ENCODE results near the gene GRIK1.

GRIK1 gene

DNA sequence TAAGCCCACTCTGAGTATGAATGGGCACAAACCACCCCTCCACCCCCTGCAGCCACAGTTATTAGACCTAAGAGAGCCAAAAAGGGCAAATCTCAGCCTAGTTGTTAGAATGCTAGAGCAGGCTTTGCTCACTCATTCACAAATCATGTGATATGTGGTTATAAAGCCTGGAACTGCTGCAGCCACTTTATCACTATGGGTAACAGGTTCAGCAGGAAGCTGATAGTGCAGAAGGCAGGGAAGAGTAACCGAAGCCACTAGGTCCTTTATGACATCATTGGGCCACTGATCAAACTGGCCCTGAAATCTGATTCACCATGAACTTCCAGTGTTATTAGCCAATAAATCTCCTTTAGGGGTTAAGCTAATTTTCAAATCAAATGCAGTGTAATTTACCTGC, 134.7 kb downstream of the GRIK1 start:
- no peak overlapping the region for H3K9ac ChIP-seq (ENCODE audit: low read length)
- H3K36me3 ChIP-seq (ENCODE audit: control insufficient read depth, insufficient read depth, low read length, severe bottlenecking) = no peaks in the 10 kb centered on the region
- H3K4me3 ChIP-seq (ENCODE audit: low read length) = no peak overlapping the region
- DNase-seq (ENCODE audit: low read depth) = no peak
- H3K4me1 ChIP-seq (ENCODE audit: control insufficient read depth, insufficient read depth, low read length) = no peaks in the 10 kb centered on the region
- peaks cover 3% of the 10 kb centered on the region for H3K27me3 ChIP-seq (replicated peaks; ENCODE audit: control insufficient read depth, insufficient read depth, low read length)
- no peaks in the 10 kb centered on the region for H3K9me3 ChIP-seq (ENCODE audit: control insufficient read depth, low read length)

DNA sequence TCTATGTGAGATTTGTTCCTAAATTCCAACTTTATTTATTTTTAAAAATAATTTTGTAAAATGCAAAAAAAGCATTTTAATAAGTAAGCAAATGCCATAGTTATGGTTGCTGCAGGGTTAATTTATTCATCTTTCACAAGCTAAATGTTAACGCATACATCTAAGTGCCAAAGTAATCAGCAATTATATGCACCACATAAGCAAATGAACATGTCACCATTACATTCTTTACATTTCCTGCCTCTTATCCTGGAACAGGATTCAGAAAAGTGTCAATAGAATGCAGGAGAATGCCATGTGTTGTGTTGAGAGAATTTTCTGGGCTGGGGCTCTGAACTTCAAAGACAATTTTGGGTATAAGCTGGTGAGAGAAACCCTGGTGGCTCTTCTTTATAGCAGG, 136.6 kb downstream of the GRIK1 start:
- no peak overlapping the region for H3K9ac ChIP-seq (ENCODE audit: low read length)
- DNase-seq (ENCODE audit: low read depth) = no peak
- H3K4me3 ChIP-seq (ENCODE audit: low read length) = no peak overlapping the region
- H3K27me3 ChIP-seq (replicated peaks; ENCODE audit: control insufficient read depth, insufficient read depth, low read length) = peaks cover 3% of the 10 kb centered on the region
- H3K4me1 ChIP-seq (ENCODE audit: control insufficient read depth, insufficient read depth, low read length) = no peaks in the 10 kb centered on the region
- H3K36me3 ChIP-seq (ENCODE audit: control insufficient read depth, insufficient read depth, low read length, severe bottlenecking) = no peaks in the 10 kb centered on the region
- no peaks in the 10 kb centered on the region for H3K9me3 ChIP-seq (ENCODE audit: control insufficient read depth, low read length)

DNA sequence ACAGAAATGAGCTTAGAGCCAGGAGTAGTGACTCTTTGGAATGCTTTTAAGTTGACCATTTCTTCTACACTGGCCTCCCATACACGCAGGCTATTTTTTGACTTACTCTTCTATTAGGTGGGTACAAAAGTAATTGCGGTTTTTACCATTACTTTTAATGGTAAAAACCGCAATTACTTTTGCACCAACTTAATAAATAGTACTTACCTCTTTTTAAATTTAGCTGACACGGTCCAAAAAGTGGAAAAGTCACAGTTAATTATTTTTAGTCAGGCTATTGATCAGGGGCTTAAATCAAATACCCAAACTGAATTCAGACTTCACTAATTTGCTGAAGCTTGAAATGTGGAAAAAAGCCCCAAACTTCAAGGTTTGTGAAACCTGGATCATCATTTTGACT, 138.7 kb downstream of the GRIK1 start:
- no peaks in the 10 kb centered on the region for H3K4me1 ChIP-seq (ENCODE audit: control insufficient read depth, insufficient read depth, low read length)
- no peaks in the 10 kb centered on the region for H3K36me3 ChIP-seq (ENCODE audit: control insufficient read depth, insufficient read depth, low read length, severe bottlenecking)
- no peak for DNase-seq (ENCODE audit: low read depth)
- H3K9ac ChIP-seq (ENCODE audit: low read length) = no peak overlapping the region
- no peaks in the 10 kb centered on the region for H3K9me3 ChIP-seq (ENCODE audit: control insufficient read depth, low read length)
- peaks cover 3% of the 10 kb centered on the region for H3K27me3 ChIP-seq (replicated peaks; ENCODE audit: control insufficient read depth, insufficient read depth, low read length)
- H3K4me3 ChIP-seq (ENCODE audit: low read length) = no peak overlapping the region

DNA sequence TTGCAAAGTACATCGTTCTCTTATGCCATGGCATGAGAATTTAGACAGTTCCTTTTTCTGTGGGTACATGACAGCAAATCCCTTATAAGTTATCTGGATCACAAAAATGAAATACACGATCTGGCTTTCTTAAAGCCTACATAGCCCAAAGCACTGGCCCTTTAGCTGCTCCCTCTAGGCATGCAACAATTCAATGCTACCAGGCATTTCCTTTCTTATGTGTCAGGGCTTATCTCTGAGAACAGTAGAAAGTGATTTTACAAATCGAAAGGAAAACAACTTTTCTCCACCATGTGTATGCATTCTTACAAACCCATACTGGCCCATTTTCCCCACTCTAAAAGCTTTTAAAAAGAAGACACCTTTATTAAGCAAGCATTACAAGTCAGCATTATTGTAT, 139.7 kb downstream of the GRIK1 start:
- Histone ChIP-seq H3K27me3 (replicated peaks; ENCODE audit: control insufficient read depth, insufficient read depth, low read length) (peaks cover 3% of the 10 kb centered on the region), H3K36me3 (ENCODE audit: control insufficient read depth, insufficient read depth, low read length, severe bottlenecking) (no peaks in the 10 kb centered on the region), H3K9me3 (ENCODE audit: control insufficient read depth, low read length) (no peaks in the 10 kb centered on the region), H3K9ac (ENCODE audit: low read length) (no peak overlapping the region), H3K4me1 (ENCODE audit: control insufficient read depth, insufficient read depth, low read length) (no peaks in the 10 kb centered on the region), H3K4me3 (ENCODE audit: low read length) (no peak overlapping the region)
- DNase-seq (ENCODE audit: low read depth) = no peak

DNA sequence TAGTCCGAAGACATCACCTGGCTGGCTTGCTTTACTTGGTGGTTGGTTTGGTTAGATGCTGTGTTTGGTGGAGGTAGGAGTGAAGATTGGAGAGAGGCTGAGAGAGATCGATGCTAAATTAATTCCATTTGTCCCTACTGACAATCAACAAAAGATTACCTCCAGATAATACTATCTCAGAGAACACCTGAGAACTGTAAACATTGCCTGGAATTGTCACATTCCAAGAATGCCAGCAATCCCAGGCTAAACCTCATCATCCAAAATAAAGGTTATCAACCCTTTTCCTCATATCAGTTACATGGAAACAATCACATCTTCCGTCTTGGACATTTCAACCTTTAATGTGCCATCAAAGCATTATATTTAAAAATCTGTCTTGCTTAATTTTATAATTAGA, 141.0 kb downstream of the GRIK1 start:
- H3K9me3 ChIP-seq (ENCODE audit: control insufficient read depth, low read length) = no peaks in the 10 kb centered on the region
- H3K36me3 ChIP-seq (ENCODE audit: control insufficient read depth, insufficient read depth, low read length, severe bottlenecking) = no peaks in the 10 kb centered on the region
- H3K4me1 ChIP-seq (ENCODE audit: control insufficient read depth, insufficient read depth, low read length) = no peaks in the 10 kb centered on the region
- peaks cover 1% of the 10 kb centered on the region for H3K27me3 ChIP-seq (replicated peaks; ENCODE audit: control insufficient read depth, insufficient read depth, low read length)
- no peak for DNase-seq (ENCODE audit: low read depth)
- H3K4me3 ChIP-seq (ENCODE audit: low read length) = no peak overlapping the region
- H3K9ac ChIP-seq (ENCODE audit: low read length) = no peak overlapping the region

DNA sequence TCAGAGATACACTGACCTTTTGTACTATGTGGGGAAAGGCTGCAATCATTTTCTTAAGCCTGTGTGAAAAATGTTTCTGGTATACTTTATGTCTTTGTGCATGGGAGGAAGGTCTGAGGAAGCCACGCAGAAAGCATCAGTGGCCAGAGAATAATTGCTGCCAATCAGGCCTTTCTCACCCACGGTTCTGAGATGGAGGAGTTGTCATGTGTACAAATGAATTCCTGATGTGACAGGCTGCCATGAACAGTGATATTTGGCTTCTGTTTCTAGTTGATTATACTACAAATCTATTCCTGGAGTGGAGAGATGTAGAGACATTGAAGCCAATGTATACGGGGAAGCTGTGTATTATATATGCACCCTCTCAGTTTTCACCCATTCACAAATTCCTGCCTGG, 142.6 kb downstream of the GRIK1 start:
- Histone ChIP-seq H3K9me3 (ENCODE audit: control insufficient read depth, low read length) (no peaks in the 10 kb centered on the region), H3K27me3 (replicated peaks; ENCODE audit: control insufficient read depth, insufficient read depth, low read length) (no peaks in the 10 kb centered on the region), H3K4me3 (ENCODE audit: low read length) (no peak overlapping the region), H3K36me3 (ENCODE audit: control insufficient read depth, insufficient read depth, low read length, severe bottlenecking) (no peaks in the 10 kb centered on the region), H3K9ac (ENCODE audit: low read length) (no peak overlapping the region), H3K4me1 (ENCODE audit: control insufficient read depth, insufficient read depth, low read length) (no peaks in the 10 kb centered on the region)
- DNase-seq (ENCODE audit: low read depth) = no peak

DNA sequence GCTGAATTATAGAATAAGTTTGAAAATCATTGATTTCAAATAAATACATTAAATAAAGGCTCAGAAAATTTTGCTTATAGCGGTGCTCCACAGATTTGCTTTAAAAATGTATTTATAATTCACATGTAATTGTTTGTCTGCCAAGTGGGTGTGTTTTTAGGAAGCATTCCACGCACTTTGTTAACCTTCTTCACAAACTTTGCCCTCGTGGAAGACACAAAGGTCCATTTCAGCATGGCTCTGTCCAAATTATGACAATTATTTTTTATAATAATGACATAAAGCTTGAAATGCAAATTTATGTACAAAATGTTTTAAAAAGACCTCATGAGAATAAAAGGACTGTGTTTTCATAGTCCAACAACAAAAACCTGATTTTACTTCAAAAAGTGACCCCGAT, 146.1 kb downstream of the GRIK1 start:
- H3K27me3 ChIP-seq (replicated peaks; ENCODE audit: control insufficient read depth, insufficient read depth, low read length) = no peaks in the 10 kb centered on the region

DNA sequence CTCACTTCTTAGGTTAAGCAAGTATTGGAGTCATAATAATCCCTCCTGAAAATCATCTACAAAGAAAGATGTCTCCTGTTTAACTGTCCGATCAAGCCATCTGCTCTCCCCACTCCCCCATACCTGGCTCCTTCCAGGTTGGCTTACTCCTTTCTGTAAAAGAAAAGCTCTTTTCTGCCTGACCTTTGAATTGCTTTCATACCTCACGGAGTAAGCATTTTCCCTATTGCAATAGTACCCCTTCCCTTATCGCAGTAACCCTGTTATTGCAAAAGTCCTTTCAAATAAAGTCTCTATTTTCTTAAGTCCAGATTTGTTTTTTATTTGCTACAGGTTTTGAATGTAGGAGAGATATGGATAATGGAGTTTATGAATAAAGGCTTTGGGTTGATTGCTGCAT, 150.4 kb downstream of the GRIK1 start:
- Histone ChIP-seq H3K9me3 (ENCODE audit: control insufficient read depth, low read length) (no peaks in the 10 kb centered on the region), H3K9ac (ENCODE audit: low read length) (no peak overlapping the region), H3K27me3 (replicated peaks; ENCODE audit: control insufficient read depth, insufficient read depth, low read length) (no peaks in the 10 kb centered on the region), H3K4me1 (ENCODE audit: control insufficient read depth, insufficient read depth, low read length) (no peaks in the 10 kb centered on the region), H3K36me3 (ENCODE audit: control insufficient read depth, insufficient read depth, low read length, severe bottlenecking) (no peaks in the 10 kb centered on the region), H3K4me3 (ENCODE audit: low read length) (no peak overlapping the region)
- DNase-seq (ENCODE audit: low read depth) = no peak

More for the DNA sequence above, 146.1 kb downstream of the GRIK1 start:
- no peaks in the 10 kb centered on the region for H3K36me3 ChIP-seq (ENCODE audit: control insufficient read depth, insufficient read depth, low read length, severe bottlenecking)
- no peak for DNase-seq (ENCODE audit: low read depth)
- H3K4me1 ChIP-seq (ENCODE audit: control insufficient read depth, insufficient read depth, low read length) = no peaks in the 10 kb centered on the region
- H3K9me3 ChIP-seq (ENCODE audit: control insufficient read depth, low read length) = no peaks in the 10 kb centered on the region
- H3K9ac ChIP-seq (ENCODE audit: low read length) = no peak overlapping the region
- H3K4me3 ChIP-seq (ENCODE audit: low read length) = no peak overlapping the region

DNA sequence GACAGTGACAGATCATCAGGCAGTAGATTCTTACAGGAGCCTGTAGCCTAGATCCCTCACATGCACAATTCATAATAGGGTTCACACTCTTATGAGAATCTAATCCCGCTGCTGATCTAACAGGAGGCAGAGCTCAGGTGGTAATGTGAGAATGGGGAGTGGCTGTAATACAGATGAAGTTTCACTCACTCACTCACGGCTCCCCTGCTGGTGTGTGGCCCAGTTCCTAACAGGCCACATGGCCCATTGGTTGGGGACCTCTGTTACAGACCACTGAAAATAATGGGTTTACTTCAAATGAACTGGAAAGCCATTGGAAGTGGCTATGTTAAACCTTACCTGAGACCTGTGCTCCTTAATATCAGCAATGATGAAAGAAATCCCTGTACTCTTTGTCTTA, 151.0 kb downstream of the GRIK1 start:
- H3K27me3 ChIP-seq (replicated peaks; ENCODE audit: control insufficient read depth, insufficient read depth, low read length) = no peaks in the 10 kb centered on the region
- no peaks in the 10 kb centered on the region for H3K4me1 ChIP-seq (ENCODE audit: control insufficient read depth, insufficient read depth, low read length)
- H3K36me3 ChIP-seq (ENCODE audit: control insufficient read depth, insufficient read depth, low read length, severe bottlenecking) = no peaks in the 10 kb centered on the region
- H3K9me3 ChIP-seq (ENCODE audit: control insufficient read depth, low read length) = no peaks in the 10 kb centered on the region
- no peak overlapping the region for H3K4me3 ChIP-seq (ENCODE audit: low read length)
- no peak overlapping the region for H3K9ac ChIP-seq (ENCODE audit: low read length)
- no peak for DNase-seq (ENCODE audit: low read depth)

DNA sequence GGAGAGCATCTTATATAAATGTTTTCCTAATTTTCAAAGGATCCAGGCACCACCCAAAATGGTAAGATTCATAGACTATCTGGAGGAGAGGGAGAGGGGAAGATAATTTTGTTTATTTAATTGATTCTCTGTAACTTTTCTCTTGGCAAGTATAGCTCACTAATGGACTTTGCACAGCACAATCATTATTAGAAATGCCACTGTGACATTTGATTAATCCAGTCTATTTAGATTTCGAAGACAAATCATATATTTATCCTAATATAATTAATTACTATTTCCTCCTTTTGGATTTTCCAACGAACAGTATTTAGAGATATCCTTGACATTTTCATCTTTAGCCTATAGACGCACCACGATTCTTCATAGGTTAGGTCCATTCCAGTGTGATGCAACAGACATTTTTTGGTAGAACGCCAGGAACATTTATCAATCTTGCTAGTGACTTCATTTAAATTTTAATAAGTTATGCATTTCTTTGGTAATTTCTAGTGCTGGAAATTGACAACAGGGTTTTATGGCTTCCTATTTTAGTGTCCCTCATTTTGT, 152.4 kb downstream of the GRIK1 start:
- H3K36me3 ChIP-seq (ENCODE audit: control insufficient read depth, insufficient read depth, low read length, severe bottlenecking) = no peaks in the 10 kb centered on the region
- H3K27me3 ChIP-seq (replicated peaks; ENCODE audit: control insufficient read depth, insufficient read depth, low read length) = no peaks in the 10 kb centered on the region
- no peak overlapping the region for H3K4me3 ChIP-seq (ENCODE audit: low read length)
- no peaks in the 10 kb centered on the region for H3K4me1 ChIP-seq (ENCODE audit: control insufficient read depth, insufficient read depth, low read length)
- DNase-seq (ENCODE audit: low read depth) = no peak
- H3K9me3 ChIP-seq (ENCODE audit: control insufficient read depth, low read length) = no peaks in the 10 kb centered on the region
- no peak overlapping the region for H3K9ac ChIP-seq (ENCODE audit: low read length)

DNA sequence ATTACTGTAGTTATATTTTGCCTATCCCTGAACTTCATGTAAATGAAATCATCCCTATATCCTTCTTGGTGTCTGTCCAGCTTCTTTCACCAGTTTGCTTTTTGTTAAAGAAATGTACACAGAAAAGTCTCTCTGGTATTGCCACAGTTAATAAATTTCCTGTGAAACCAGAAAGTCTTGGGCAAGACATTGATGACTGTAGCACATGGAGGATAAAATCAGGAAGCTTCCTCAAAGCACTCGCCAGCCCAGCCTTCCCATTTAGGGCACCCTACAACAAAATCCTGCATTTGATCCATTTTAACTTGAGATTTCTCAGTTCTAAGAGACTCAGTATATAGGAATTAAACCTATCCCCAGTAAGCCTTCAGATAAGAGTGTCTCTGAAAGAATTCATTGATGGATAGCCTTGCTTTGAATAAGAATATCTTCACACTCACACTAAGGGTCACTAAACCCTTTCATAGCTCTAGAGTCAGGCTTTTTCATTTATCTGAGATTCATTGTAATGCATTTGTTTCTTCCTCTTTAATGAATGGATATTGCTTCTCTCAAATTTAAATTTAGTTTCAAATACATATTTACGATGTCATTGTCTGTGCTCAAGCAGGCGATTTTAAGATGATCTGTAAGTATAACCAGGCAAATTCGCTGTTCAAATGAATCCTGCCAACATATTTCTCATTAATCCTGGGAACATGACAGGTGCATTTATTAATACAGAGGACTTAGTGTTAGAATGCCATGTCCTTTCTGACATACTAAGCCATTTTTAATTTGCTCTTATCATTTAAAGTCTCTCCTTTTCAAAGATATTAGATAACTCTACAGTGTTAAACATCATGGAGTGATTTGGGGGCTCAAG, 153.1 kb downstream of the GRIK1 start:
- H3K9me3 ChIP-seq (ENCODE audit: control insufficient read depth, low read length) = no peaks in the 10 kb centered on the region
- no peaks in the 10 kb centered on the region for H3K36me3 ChIP-seq (ENCODE audit: control insufficient read depth, insufficient read depth, low read length, severe bottlenecking)
- DNase-seq (ENCODE audit: low read depth) = no peak
- no peaks in the 10 kb centered on the region for H3K4me1 ChIP-seq (ENCODE audit: control insufficient read depth, insufficient read depth, low read length)
- H3K27me3 ChIP-seq (replicated peaks; ENCODE audit: control insufficient read depth, insufficient read depth, low read length) = no peaks in the 10 kb centered on the region
- H3K9ac ChIP-seq (ENCODE audit: low read length) = no peak overlapping the region
- no peak overlapping the region for H3K4me3 ChIP-seq (ENCODE audit: low read length)

DNA sequence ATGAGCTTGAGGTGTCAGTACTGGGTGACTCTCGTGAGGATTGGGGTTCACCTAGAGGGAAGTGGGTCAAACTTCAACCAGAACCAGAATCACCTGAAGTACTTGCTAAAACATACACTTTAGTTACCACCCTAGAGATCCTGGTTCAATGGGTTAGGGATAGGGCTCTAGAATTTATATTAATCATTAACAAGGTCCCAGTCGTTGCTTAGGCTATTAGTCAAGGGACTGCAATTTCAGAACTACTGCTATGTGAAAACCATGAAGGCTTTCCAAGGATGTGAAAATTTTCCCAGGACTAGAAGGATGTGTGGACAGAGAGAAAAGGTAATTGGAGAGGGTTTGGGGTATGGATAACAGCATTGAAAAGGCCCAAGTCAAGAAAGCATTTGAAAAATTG, 162.6 kb downstream of the GRIK1 start:
- Histone ChIP-seq H3K4me3 (ENCODE audit: low read length) (no peak overlapping the region), H3K27me3 (replicated peaks; ENCODE audit: control insufficient read depth, insufficient read depth, low read length) (peaks cover 6% of the 10 kb centered on the region), H3K9me3 (ENCODE audit: control insufficient read depth, low read length) (no peaks in the 10 kb centered on the region), H3K4me1 (ENCODE audit: control insufficient read depth, insufficient read depth, low read length) (no peaks in the 10 kb centered on the region), H3K9ac (ENCODE audit: low read length) (no peak overlapping the region), H3K36me3 (ENCODE audit: control insufficient read depth, insufficient read depth, low read length, severe bottlenecking) (no peaks in the 10 kb centered on the region)
- no peak for DNase-seq (ENCODE audit: low read depth)

Measured in adipocyte (in vitro differentiated cells).